ENCODE data around the gene LHX2. TPM values are rescaled to one million over a fixed set of nuclear protein-coding genes. Genes with fewer than 3 reads are reported as not detected.

LHX2 gene
- polyA plus RNA-seq, 1 experiment: 0.13 TPM

DNA sequence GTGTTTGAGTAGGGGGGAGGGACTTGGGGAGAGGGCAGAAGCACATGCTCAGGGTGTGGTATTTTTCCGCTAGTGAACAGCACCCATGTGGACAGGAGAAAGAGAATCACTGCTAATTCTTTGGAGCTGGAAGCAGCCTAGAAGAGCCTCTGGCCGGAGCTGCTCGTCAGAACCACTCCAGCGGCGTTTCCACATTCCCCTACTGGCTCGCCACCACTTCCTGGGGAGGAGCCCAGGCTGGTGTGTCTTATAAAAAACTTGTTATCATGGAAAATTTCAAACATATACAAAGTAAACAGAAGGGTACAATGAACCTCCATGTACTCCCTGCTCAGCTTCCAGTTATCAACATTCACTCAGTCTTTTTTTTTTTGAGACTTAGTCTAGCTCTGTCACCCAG lies 26.7 kb downstream of the LHX2 start:
- no peak for DNase-seq (ENCODE audit: low read depth)
- POLR2A ChIA-PET: interaction anchor here (0.8 kb wide), 1 partner anchor 27 kb away, joined by 5 read pairs; the partner anchor contains the start of gene LHX2

DNA sequence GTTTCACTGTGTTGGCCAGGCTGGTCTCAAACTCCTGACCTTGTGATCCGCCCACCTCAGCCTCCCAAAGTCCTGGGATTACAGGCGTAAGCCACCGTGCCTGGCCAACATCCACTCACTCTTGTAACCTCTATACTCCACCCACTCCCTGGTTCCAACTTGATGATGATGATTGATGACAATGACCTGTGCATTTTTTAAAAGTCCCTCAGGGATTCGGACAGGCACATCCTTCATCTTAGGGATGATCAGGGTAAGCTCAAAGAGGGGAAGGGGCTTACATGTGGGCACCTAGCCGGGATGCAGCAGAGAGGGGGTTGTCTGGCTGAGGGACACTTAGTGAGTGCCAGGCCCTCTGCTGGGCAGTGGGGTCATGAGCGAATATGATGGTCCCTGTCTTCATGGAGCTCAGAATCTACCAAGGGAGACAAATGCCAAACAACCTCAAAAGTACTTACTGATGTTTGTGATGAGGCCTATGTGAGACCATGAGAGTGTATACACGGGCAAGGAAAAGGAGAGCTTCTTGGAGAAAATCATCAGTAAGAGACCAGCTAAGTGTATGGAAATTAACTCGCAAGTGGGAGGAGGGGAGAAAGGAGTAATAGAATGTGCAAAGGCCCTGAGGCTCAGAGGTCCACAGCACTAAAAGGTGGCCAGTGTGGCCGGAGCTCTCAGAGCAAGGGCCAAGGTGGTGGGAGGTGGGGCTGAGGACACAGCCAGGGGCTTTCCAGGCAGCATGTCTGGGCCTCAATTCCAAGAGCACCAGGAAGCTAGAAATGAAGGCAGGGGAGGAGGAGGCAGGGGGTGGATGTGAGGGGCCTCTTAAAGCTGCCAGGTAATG lies 27.4 kb downstream of the LHX2 start:
- POLR2A ChIA-PET: no interaction called here
- TF ChIP-seq, protein P1, sequence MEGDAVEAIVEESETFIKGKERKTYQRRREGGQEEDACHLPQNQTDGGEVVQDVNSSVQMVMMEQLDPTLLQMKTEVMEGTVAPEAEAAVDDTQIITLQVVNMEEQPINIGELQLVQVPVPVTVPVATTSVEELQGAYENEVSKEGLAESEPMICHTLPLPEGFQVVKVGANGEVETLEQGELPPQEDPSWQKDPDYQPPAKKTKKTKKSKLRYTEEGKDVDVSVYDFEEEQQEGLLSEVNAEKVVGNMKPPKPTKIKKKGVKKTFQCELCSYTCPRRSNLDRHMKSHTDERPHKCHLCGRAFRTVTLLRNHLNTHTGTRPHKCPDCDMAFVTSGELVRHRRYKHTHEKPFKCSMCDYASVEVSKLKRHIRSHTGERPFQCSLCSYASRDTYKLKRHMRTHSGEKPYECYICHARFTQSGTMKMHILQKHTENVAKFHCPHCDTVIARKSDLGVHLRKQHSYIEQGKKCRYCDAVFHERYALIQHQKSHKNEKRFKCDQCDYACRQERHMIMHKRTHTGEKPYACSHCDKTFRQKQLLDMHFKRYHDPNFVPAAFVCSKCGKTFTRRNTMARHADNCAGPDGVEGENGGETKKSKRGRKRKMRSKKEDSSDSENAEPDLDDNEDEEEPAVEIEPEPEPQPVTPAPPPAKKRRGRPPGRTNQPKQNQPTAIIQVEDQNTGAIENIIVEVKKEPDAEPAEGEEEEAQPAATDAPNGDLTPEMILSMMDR (IDR thresholded peaks at IDR 0.05; ENCODE audit: insufficient read depth, low read depth, low read length): 0 out of 2 replicates have a peak, but pooled peaks have one; percentile 3
- CTCF ChIA-PET: interaction anchor here (0.6 to 6.9 kb wide), 11 partner anchors 9 to 1002 kb away, joined by 3 to 95 read pairs (median 3); no protein-coding TSS in a partner anchor
- H3K27me3 ChIP-seq (ENCODE audit: control insufficient read depth, insufficient read depth, low read length): peaks cover 16% of the 10 kb centered on the region
- H3K36me3 ChIP-seq (ENCODE audit: control insufficient read depth, insufficient read depth, low read length): no peaks in the 10 kb centered on the region
- DNase-seq (ENCODE audit: low read depth): no peak
- H3K4me3 ChIP-seq (ENCODE audit: low read depth, low read length): no peak overlapping the region

More for the DNA sequence above, 26.7 kb downstream of the LHX2 start:
- Histone ChIP-seq H3K36me3 (ENCODE audit: control insufficient read depth, insufficient read depth, low read length) (no peaks in the 10 kb centered on the region), H3K4me3 (ENCODE audit: low read depth, low read length) (no peak overlapping the region), H3K27me3 (ENCODE audit: control insufficient read depth, insufficient read depth, low read length) (peaks cover 12% of the 10 kb centered on the region)
- TF ChIP-seq, protein P1 (IDR thresholded peaks at IDR 0.05; ENCODE audit: insufficient read depth, low read depth, low read length): no peak
- CTCF ChIA-PET: interaction anchor here (0.6 to 6.9 kb wide), 5 partner anchors 183 to 494 kb away, joined by 3 to 95 read pairs (median 3); no protein-coding TSS in a partner anchor

DNA sequence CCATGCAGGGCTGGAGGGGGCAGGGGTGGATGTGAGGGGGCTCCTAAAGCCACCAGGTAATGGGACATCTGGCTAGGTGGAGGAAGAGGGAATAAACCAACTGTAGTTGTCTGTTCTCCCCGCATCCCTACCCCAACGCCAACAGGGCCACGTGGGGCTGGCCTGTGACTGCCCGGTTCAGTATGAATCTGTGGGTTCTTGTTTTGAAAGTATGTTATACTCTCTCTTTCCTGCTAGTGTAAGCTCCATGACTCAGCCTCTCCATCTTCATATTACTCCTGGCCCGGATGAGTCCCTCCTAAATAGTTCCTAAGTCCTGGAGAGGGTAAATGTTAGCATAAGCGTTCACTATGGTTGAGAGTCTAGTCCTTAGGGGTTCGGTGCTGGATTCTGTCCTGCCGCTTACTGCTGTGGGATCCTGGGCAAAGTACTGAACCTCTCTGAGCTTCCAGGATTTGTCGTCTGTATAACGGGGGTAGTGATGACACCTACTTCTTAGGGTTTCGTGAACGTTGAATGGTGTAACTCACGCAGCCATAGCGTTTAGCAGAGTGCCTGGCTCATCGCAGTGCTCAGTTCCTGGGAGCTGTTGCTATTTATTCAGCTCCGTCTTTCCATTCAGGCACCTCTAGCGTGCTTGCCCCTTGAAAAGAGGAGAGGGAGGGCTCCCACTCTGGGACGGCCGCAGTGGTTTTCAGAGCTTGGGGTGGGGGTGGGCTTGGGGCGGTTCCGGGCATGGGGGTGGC lies 28.8 kb downstream of the LHX2 start:
- H3K27me3 ChIP-seq (ENCODE audit: control insufficient read depth, insufficient read depth, low read length): peaks cover 21% of the 10 kb centered on the region
- ChIA-PET POLR2A (interaction anchor here (0.6 kb wide), 1 partner anchor 316 kb away, joined by 10 read pairs; no protein-coding TSS in a partner anchor), CTCF (interaction anchor here (0.5 to 6.9 kb wide), 67 partner anchors 9 to 899 kb away, joined by 3 to 95 read pairs (median 4); partner anchors contain the start of gene LHX2)
- TF ChIP-seq, protein P1 (IDR thresholded peaks at IDR 0.05; ENCODE audit: insufficient read depth, low read depth, low read length): no peak
- DNase-seq (ENCODE audit: low read depth): no peak
- H3K4me3 ChIP-seq (ENCODE audit: low read depth, low read length): peak overlapping the region; percentile 35
- no peaks in the 10 kb centered on the region for H3K36me3 ChIP-seq (ENCODE audit: control insufficient read depth, insufficient read depth, low read length)

DNA sequence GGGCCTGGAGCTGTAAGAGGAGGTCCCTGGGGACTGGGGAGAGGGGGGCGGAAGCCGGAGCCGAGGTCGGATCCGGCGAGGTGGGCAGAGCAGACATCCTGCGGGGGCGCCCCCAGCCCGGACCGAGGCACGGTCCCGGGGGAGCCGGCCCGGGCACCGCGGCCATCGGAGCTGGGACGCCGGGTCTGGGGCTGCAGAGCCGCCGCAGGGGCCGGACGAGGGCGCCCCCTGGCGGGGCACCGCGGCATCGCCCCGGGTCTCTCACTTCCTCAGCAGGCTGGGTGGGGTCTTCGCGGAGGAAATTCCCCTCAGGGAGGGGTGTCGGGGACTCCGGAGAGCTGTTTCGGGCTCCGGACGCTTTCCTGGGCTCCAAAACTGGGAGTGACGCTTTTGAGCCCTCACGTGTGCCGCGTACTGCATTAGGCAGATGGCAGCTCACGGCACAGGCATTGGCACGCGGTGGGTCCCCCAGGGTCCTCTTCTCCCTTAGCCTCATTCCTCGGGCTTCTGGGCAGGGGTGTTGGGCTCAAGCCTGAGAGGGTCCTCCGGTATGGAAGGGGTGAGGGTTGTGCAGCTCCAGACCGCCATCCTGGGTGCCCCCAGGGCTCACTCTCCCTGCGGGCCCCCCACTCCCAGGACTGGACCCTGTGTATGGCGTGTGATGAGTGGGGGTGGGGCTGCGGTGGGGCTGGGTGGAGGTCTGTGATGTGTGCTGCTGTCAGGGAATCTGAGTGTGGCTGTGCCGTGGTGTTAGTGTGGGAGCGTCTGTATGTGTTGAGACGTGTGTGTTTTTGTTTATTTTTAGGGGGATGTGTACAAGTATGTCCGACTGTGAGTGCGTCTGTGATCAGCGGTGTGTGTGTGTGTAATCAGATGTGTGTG lies 29.6 kb downstream of the LHX2 start:
- no peak for DNase-seq (ENCODE audit: low read depth)
- peaks cover 23% of the 10 kb centered on the region for H3K27me3 ChIP-seq (ENCODE audit: control insufficient read depth, insufficient read depth, low read length)
- TF ChIP-seq, protein P1 (IDR thresholded peaks at IDR 0.05; ENCODE audit: insufficient read depth, low read depth, low read length): peak; percentile 88
- H3K4me3 ChIP-seq (ENCODE audit: low read depth, low read length): peak overlapping the region; percentile 35
- POLR2A ChIA-PET: interaction anchor here (0.6 kb wide), 1 partner anchor 317 kb away, joined by 10 read pairs; no protein-coding TSS in a partner anchor
- H3K36me3 ChIP-seq (ENCODE audit: control insufficient read depth, insufficient read depth, low read length): no peaks in the 10 kb centered on the region
- CTCF ChIA-PET: interaction anchor here (0.5 to 6.9 kb wide), 72 partner anchors 10 to 691 kb away, joined by 3 to 95 read pairs (median 4); partner anchors contain the start of gene LHX2
